B cell (primary cell): Measurements from ENCODE around the gene GUF1. TPM values are rescaled to one million over a fixed set of nuclear protein-coding genes. Genes with fewer than 3 reads are reported as not detected.

Experiments
- ATAC-seq: fragments of 200-7000 bp; cut with Tn5 transposase; one replicate; pipeline ENCODE4 v1.10.0; 2021; ENCODE audit warnings: low read depth, mild to moderate bottlenecking, moderate number of reproducible peaks, moderate library complexity
- CTCF ChIA-PET: fragments of 350-600 bp; sonication (Branson Sonifier 250); formaldehyde crosslinking; loops from one replicate; lab custom pipeline; 2021; ENCODE audit warnings: antibody characterized with exemption, inconsistent platforms; lab: Charles Lee
- POLR2A ChIA-PET: fragments of 350-600 bp; sonication (Branson Sonifier 250); formaldehyde crosslinking; loops from one replicate; lab custom pipeline; 2021; ENCODE audit warnings: antibody characterized with exemption; lab: Charles Lee
- DNase-seq: peaks from one replicate; pipeline ENCODE4 v3.0.0; 2013
- H2AFZ ChIP-seq: 2 replicates; pipeline ENCODE4 v1.6.1; 2012; ENCODE audit warnings: mild to moderate bottlenecking, low read depth, low read length; ENCODE audit not compliant: insufficient read depth, poor library complexity, severe bottlenecking
- H3K27ac ChIP-seq, 2 donors: 1 replicate in 1 of 2; 2 replicates in 1 of 2; pipeline ENCODE4 v1.5.1; 2012 to 2013; ENCODE audit warnings: low read length in 2 of 2, mild to moderate bottlenecking in 2 of 2, moderate library complexity in 1 of 2
- H3K27me3 ChIP-seq, 4 experiments: fragments of 200-600 bp in 1 of 4; sonication (generic) in 1 of 4; replicated peaks in 1 of 4; 1 replicate in 2 of 4; 2 replicates in 2 of 4; pipeline versions ENCODE4 v1.6.1 to v1.7.0; 2013 to 2016; ENCODE audit warnings: low read length in 3 of 4, mild to moderate bottlenecking in 2 of 4, mixed read lengths in 1 of 4, moderate library complexity in 1 of 4; ENCODE audit not compliant: insufficient read depth in 4 of 4, control insufficient read depth in 3 of 4; ENCODE audit errors: control extremely low read depth in 1 of 4
- H3K36me3 ChIP-seq, 2 experiments: replicated peaks in 1 of 2; 1 replicate in 1 of 2; 2 replicates in 1 of 2; pipeline versions ENCODE4 v1.6.1 to v1.7.1; 2013; ENCODE audit warnings: low read length in 1 of 2; ENCODE audit not compliant: insufficient read depth in 2 of 2, control insufficient read depth in 1 of 2; ENCODE audit errors: control extremely low read depth in 1 of 2, extremely low read depth in 1 of 2
- H3K4me1 ChIP-seq, 2 donors: fragments of 200-600 bp in 1 of 2; sonication (generic) in 1 of 2; 1 replicate in 1 of 2; 2 replicates in 1 of 2; pipeline versions ENCODE4 v1.5.1 to v1.6.1; 2013 to 2017; ENCODE audit warnings: low read length in 2 of 2; ENCODE audit not compliant: control insufficient read depth in 2 of 2, insufficient read depth in 2 of 2
- H3K4me2 ChIP-seq: replicated peaks from 2 replicates; pipeline ENCODE3; 2012; ENCODE audit warnings: mild to moderate bottlenecking, low read depth, low read length; ENCODE audit not compliant: poor library complexity, severe bottlenecking
- H3K4me3 ChIP-seq, 5 experiments: fragments of 200-600 bp in 1 of 5; sonication (generic) in 1 of 5; 1 replicate in 3 of 5; 2 replicates in 2 of 5; pipeline versions ENCODE4 v1.5.1 to v1.7.0; 2011 to 2016; ENCODE audit warnings: low read length in 4 of 5, mild to moderate bottlenecking in 4 of 5, low read depth in 2 of 5, control low read depth in 1 of 5, moderate library complexity in 1 of 5; ENCODE audit not compliant: insufficient read depth in 1 of 5; ENCODE audit errors: control extremely low read depth in 1 of 5, extremely low read depth in 1 of 5
- H3K79me2 ChIP-seq: fragments of 200-600 bp; sonication (generic); one replicate; pipeline ENCODE4 v1.6.0; 2016; ENCODE audit warnings: low read length; ENCODE audit not compliant: control insufficient read depth, insufficient read depth
- H3K9ac ChIP-seq: fragments of 200-600 bp; sonication (generic); 2 replicates; pipeline ENCODE4 v1.6.1; 2017; ENCODE audit warnings: mild to moderate bottlenecking, low read length, moderate library complexity
- H3K9me3 ChIP-seq, 3 donors: one replicate each; pipeline versions ENCODE4 v1.6.1 to v1.7.1; 2013; ENCODE audit warnings: low read length in 2 of 3; ENCODE audit not compliant: control insufficient read depth in 2 of 3, insufficient read depth in 1 of 3; ENCODE audit errors: control extremely low read depth in 1 of 3
- H4K20me1 ChIP-seq: 2 replicates; pipeline ENCODE4 v1.6.0; 2012; ENCODE audit warnings: mild to moderate bottlenecking, low read length; ENCODE audit not compliant: insufficient read depth, control insufficient read depth, poor library complexity, severe bottlenecking
- H3K27ac Mint-ChIP-seq: one replicate; pipeline ENCODE4 v1.8.0; 2021; ENCODE audit warnings: mixed read lengths
- H3K27me3 Mint-ChIP-seq: one replicate; pipeline ENCODE4 v1.8.0; 2021; ENCODE audit warnings: mixed read lengths
- H3K4me1 Mint-ChIP-seq: one replicate; pipeline ENCODE4 v1.8.0; 2021; ENCODE audit warnings: mixed read lengths
- H3K4me3 Mint-ChIP-seq: one replicate; pipeline ENCODE4 v1.8.0; 2021; ENCODE audit warnings: mixed read lengths
- H3K9me3 Mint-ChIP-seq: one replicate; pipeline ENCODE4 v1.8.0; 2022; ENCODE audit warnings: mixed read lengths; ENCODE audit not compliant: insufficient read depth
- EZH2 ChIP-seq: IDR thresholded peaks from 2 replicates; pipeline ENCODE4 v1.6.1; 2012; ENCODE audit warnings: borderline replicate concordance, low read depth, mild to moderate bottlenecking, moderate library complexity, low read length; ENCODE audit not compliant: insufficient read depth, poor library complexity, severe bottlenecking
- WGBS: methylation state at CpG from one replicate; pipeline ENCODE4 v1.1.5; 2013; ENCODE audit warnings: missing lambda C conversion rate; ENCODE audit not compliant: insufficient coverage; 5-methylcytosine and 5-hydroxymethylcytosine counted together
- intact Hi-C: fragments of 100-400 bp; cut with micrococcal nuclease; formaldehyde crosslinking; loops from one replicate; pipeline ENCODE4 v1.10.0; 2022
- polyA plus RNA-seq: library from polyadenylated mRNA; depleted of rRNA; stranded (reverse); fragments of >200 nt; gene quantifications from 2 replicates; pipeline ENCODE4 v1.2.3, GENCODE V29; 2012
- total RNA-seq, 2 donors: library from RNA; stranded (reverse); fragments of 120-200 nt in 1 of 2; gene quantifications; 1 replicate in 1 of 2; 2 replicates in 1 of 2; pipeline versions ENCODE4 v1.2.3 to v1.2.4, GENCODE V29; 2013 to 2022
- TF ChIP-seq, protein P1 (sequence below): fragments of 200-600 bp; IDR thresholded peaks from one replicate; pipeline ENCODE4 v1.8.0; 2022; ENCODE audit warnings: antibody characterized with exemption, mild to moderate bottlenecking

GUF1 gene
- total and polyA plus RNA-seq, 2 donors (not counting 1 experiment from before 2014, with no cell fraction given), result 9.6 to 24.2 TPM

DNA sequence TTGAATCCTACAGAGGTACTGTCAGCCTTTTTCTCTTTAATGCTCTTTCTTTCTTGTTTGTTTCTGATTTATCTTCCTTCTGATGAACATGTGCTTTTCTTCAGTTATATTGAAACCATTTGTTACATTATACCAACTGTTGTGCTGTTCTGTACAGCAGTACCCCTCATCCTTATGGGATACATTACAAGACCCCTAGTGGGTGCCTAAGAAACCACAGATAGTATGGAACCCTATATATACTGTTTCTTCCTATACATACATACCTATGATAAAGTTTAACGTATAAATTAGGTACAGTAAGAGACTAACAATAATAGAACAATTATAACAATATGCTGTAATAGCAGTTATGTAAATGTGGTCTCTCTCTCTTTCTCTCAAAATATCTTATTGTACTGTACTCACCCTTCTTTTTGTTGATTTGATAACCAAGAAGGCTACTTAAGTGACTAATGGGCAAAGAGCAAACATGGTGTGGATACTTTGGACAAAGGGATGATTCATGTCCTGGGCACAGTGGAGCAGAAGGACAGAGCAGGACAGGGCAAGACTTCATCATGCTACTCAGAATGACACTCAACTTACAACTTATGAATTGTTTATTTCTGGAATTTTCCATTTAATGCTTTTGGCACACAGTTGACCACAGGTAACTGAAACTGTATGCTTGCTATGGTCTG is 16.1 kb upstream of the GUF1 start:
- Histone ChIP-seq H2AFZ (peak overlapping the region; percentile 22), H3K27ac (no peak overlapping the region), H3K9me3 (no peaks in the 10 kb centered on the region), H3K4me2 (no peak overlapping the region), H3K36me3 (no peaks in the 10 kb centered on the region), H4K20me1 (no peaks in the 10 kb centered on the region), H3K4me3 (no peak overlapping the region), H3K4me1 (no peaks in the 10 kb centered on the region), H3K27me3 (peaks cover 0 to 6% (median 0%) of the 10 kb centered on the region in 4 experiments), H3K79me2 (no peaks in the 10 kb centered on the region), H3K9ac (no peak overlapping the region)
- H3K27ac Mint-ChIP-seq, result no peak overlapping the region
- no CpG with 5 or more reads among the region's 1 CpG for WGBS
- ATAC-seq (no peak), DNase-seq (no peak)
- intact Hi-C loops, result no loop called here
- no peaks in the 10 kb centered on the region for H3K9me3 Mint-ChIP-seq
- POLR2A ChIA-PET, result no interaction called here
- H3K4me1 Mint-ChIP-seq, result peaks cover 4% of the 10 kb centered on the region
- peaks cover 8% of the 10 kb centered on the region for H3K27me3 Mint-ChIP-seq
- TF ChIP-seq, protein P1, sequence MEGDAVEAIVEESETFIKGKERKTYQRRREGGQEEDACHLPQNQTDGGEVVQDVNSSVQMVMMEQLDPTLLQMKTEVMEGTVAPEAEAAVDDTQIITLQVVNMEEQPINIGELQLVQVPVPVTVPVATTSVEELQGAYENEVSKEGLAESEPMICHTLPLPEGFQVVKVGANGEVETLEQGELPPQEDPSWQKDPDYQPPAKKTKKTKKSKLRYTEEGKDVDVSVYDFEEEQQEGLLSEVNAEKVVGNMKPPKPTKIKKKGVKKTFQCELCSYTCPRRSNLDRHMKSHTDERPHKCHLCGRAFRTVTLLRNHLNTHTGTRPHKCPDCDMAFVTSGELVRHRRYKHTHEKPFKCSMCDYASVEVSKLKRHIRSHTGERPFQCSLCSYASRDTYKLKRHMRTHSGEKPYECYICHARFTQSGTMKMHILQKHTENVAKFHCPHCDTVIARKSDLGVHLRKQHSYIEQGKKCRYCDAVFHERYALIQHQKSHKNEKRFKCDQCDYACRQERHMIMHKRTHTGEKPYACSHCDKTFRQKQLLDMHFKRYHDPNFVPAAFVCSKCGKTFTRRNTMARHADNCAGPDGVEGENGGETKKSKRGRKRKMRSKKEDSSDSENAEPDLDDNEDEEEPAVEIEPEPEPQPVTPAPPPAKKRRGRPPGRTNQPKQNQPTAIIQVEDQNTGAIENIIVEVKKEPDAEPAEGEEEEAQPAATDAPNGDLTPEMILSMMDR, result no peak
- CTCF ChIA-PET, result no interaction called here
- H3K4me3 Mint-ChIP-seq, result no peak overlapping the region

DNA sequence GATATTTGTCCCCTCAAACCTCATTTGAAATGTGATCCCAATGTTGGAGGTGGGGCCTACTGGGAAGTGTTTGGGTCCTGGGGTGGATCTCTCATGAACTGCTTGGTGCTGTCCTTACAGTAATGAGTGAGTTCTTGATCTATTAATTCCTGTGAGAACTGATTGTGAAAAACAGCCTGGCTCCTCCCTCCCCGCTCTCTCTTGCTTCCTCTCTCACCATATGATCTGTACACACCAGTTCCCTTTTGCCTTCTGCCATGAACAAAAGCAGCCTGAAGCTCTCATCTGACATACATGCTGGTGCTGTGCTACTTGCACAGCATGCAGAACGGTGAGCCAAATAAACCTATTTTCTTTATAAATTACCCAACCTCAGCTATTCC is 15.6 kb upstream of the GUF1 start:
- ChIA-PET CTCF (no interaction called here), POLR2A (no interaction called here)
- ATAC-seq (no peak), DNase-seq (no peak)
- TF ChIP-seq EZH2, result no peak
- TF ChIP-seq, protein P1, result no peak
- no peak overlapping the region for H3K27ac Mint-ChIP-seq
- H3K27me3 Mint-ChIP-seq, result peaks cover 7% of the 10 kb centered on the region
- H3K79me2 ChIP-seq, result no peaks in the 10 kb centered on the region
- WGBS, result 38% methylated on average over 1 of the region's 2 CpGs
- H4K20me1 ChIP-seq, result no peaks in the 10 kb centered on the region
- peak overlapping the region; percentile 22 for H2AFZ ChIP-seq
- no peaks in the 10 kb centered on the region for H3K9me3 ChIP-seq
- H3K4me3 Mint-ChIP-seq, result no peak overlapping the region
- no peak overlapping the region for H3K9ac ChIP-seq
- peaks cover 4% of the 10 kb centered on the region for H3K4me1 Mint-ChIP-seq
- peaks cover 0 to 6% (median 0%) of the 10 kb centered on the region in 4 experiments for H3K27me3 ChIP-seq
- no peak overlapping the region for H3K4me3 ChIP-seq
- H3K27ac ChIP-seq, result no peak overlapping the region
- no peaks in the 10 kb centered on the region for H3K4me1 ChIP-seq
- no peaks in the 10 kb centered on the region for H3K36me3 ChIP-seq
- H3K4me2 ChIP-seq, result no peak overlapping the region
- H3K9me3 Mint-ChIP-seq, result no peaks in the 10 kb centered on the region
- intact Hi-C loops, result no loop called here
